Caco-2 (cell line): ENCODE results near the gene PCIF1. TPM values are rescaled to one million over a fixed set of nuclear protein-coding genes. Genes with fewer than 3 reads are reported as not detected.

Experiments used
- BruUV-seq: library from RNA; stranded (reverse); fragments of 400-500 nt; replicated peaks from 2 replicates; lab custom pipeline; 2021; lab: Mats Ljungman, UMichigan
- CTCF ChIA-PET: fragments of 300-600 bp; sonication (Branson Sonifier 250); formaldehyde crosslinking; loops from one replicate; lab custom pipeline; 2022; ENCODE audit warnings: antibody characterized with exemption; lab: Charles Lee
- POLR2A ChIA-PET: fragments of 300-600 bp; sonication (Branson Sonifier 250); formaldehyde crosslinking; loops from one replicate; lab custom pipeline; 2022; ENCODE audit warnings: antibody characterized with exemption; lab: Charles Lee
- DNase-seq, 2 experiments: peaks; one replicate each; pipeline versions ENCODE4 v3.0.0 to v3.0.0-alpha.2; 2020 to 2022
- H3K27me3 ChIP-seq: replicated peaks from 2 replicates; pipeline ENCODE4 v1.6.0; 2011; ENCODE audit warnings: low read length; ENCODE audit not compliant: control insufficient read depth, insufficient read depth
- H3K36me3 ChIP-seq: 2 replicates; pipeline ENCODE4 v1.5.1; 2011; ENCODE audit warnings: low read length; ENCODE audit not compliant: control insufficient read depth, insufficient read depth
- H3K4me1 ChIP-seq: fragments of 250-450 bp; sonication (Bioruptor Pico); 2 replicates; pipeline ENCODE4 v1.5.1; 2020; ENCODE audit warnings: mild to moderate bottlenecking
- H3K4me3 ChIP-seq: 2 replicates; pipeline ENCODE4 v1.5.1; 2011; ENCODE audit warnings: low read depth, mild to moderate bottlenecking, control low read depth, low read length
- H3K9me3 ChIP-seq: fragments of 250-450 bp; sonication (Bioruptor Pico); 2 replicates; pipeline ENCODE4 v1.5.1; 2020; ENCODE audit warnings: mild to moderate bottlenecking, moderate library complexity
- H3K27ac Mint-ChIP-seq: one replicate; pipeline ENCODE4 v1.8.0; 2022; ENCODE audit warnings: mixed read lengths; ENCODE audit not compliant: unreplicated experiment
- H3K27me3 Mint-ChIP-seq: one replicate; pipeline ENCODE4 v1.8.0; 2022; ENCODE audit warnings: mixed read lengths; ENCODE audit not compliant: insufficient read depth, unreplicated experiment
- H3K36me3 Mint-ChIP-seq: one replicate; pipeline ENCODE4 v1.8.0; 2022; ENCODE audit warnings: mild to moderate bottlenecking, mixed read lengths; ENCODE audit not compliant: insufficient read depth, unreplicated experiment
- H3K4me1 Mint-ChIP-seq: one replicate; pipeline ENCODE4 v1.8.0; 2022; ENCODE audit warnings: low read depth, mixed read lengths; ENCODE audit not compliant: unreplicated experiment
- H3K4me3 Mint-ChIP-seq: one replicate; pipeline ENCODE4 v1.8.0; 2022; ENCODE audit warnings: mild to moderate bottlenecking, moderate library complexity, mixed read lengths; ENCODE audit not compliant: unreplicated experiment
- H3K9me3 Mint-ChIP-seq: one replicate; pipeline ENCODE4 v1.8.0; 2022; ENCODE audit warnings: mixed read lengths; ENCODE audit not compliant: unreplicated experiment
- intact Hi-C: fragments of 100-400 bp; cut with micrococcal nuclease; formaldehyde crosslinking; loops from one replicate; pipeline ENCODE4 v1.10.0; 2022; ENCODE audit not compliant: unreplicated experiment
- total RNA-seq: library from RNA; stranded (reverse); gene quantifications from 2 replicates; pipeline ENCODE4 v1.2.3, GENCODE V29; 2022
- TF ChIP-seq, protein P1 (sequence below), 2 experiments: fragments of 200-600 bp in 1 of 2; IDR thresholded peaks; 1 replicate in 1 of 2; 2 replicates in 1 of 2; pipeline versions ENCODE4 v1.5.1 to v1.8.0; 2011 to 2022; ENCODE audit warnings: antibody characterized with exemption in 1 of 2, control low read depth in 1 of 2, inconsistent platforms in 1 of 2, low read depth in 1 of 2, low read length in 1 of 2, mild to moderate bottlenecking in 1 of 2, moderate library complexity in 1 of 2; ENCODE audit not compliant: insufficient read depth in 1 of 2, severe bottlenecking in 1 of 2, unreplicated experiment in 1 of 2

Gene PCIF1
- total RNA-seq, 1 experiment from 2014 or later, result 75.9 TPM

DNA sequence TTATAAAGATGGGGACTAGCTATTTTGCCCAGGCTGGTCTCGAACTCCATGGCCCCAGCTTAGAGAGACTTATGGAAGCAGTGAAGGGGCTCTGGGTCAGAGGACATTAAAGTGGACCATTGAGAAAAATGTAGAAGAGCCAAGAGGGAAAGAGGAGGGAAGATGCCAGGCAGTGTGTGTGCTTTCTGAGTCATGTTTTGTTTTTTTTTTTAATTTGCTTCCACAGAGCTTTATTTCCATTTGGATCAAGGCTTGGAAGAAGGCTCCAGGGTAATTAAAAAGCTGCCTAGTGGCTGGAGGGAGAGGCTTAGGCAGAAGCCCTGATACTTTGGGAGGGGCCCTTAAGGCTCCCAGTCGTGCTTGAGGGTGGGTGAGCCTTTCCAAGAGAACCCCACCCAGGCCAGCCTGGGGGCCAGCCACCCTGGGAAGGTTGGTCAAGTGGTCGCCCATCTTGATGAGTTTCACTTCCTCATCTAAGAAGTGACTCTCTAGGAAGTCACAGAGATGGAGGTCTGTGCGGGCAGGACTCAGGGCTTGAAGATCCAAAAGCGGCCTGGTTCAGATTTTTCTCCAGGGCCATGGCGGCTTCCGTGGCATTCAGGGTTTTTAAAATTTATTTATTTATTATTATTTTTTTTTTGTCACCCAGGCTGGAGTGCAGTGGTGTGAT, 40.5 kb downstream of the PCIF1 start:
- peaks cover 17% of the 10 kb centered on the region for H3K36me3 Mint-ChIP-seq
- no peak overlapping the region for H3K27ac Mint-ChIP-seq
- TF ChIP-seq, protein P1, sequence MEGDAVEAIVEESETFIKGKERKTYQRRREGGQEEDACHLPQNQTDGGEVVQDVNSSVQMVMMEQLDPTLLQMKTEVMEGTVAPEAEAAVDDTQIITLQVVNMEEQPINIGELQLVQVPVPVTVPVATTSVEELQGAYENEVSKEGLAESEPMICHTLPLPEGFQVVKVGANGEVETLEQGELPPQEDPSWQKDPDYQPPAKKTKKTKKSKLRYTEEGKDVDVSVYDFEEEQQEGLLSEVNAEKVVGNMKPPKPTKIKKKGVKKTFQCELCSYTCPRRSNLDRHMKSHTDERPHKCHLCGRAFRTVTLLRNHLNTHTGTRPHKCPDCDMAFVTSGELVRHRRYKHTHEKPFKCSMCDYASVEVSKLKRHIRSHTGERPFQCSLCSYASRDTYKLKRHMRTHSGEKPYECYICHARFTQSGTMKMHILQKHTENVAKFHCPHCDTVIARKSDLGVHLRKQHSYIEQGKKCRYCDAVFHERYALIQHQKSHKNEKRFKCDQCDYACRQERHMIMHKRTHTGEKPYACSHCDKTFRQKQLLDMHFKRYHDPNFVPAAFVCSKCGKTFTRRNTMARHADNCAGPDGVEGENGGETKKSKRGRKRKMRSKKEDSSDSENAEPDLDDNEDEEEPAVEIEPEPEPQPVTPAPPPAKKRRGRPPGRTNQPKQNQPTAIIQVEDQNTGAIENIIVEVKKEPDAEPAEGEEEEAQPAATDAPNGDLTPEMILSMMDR (IDR thresholded peaks at IDR 0.05; ENCODE audit: insufficient read depth in 1 of 2, low read depth in 1 of 2, low read length in 1 of 2, severe bottlenecking in 1 of 2, unreplicated experiment in 1 of 2), result no peak
- peaks cover 11% of the 10 kb centered on the region for H3K27me3 Mint-ChIP-seq
- Histone ChIP-seq H3K9me3 (no peaks in the 10 kb centered on the region), H3K4me1 (peaks cover 5% of the 10 kb centered on the region; the same call in 1 of the 2 replicates), H3K27me3 (no peaks in the 10 kb centered on the region), H3K4me3 (no peak overlapping the region), H3K36me3 (no peaks in the 10 kb centered on the region)
- peak in 1 of 2 experiments; percentile 34 for DNase-seq
- intact Hi-C loops, result loop anchor here (5.0 kb wide), 2 partner anchors 37 to 163 kb away; partner anchors contain the start of gene UBE2C
- POLR2A ChIA-PET, result interaction anchor here (0.6 kb wide), 1 partner anchor 40 kb away, joined by 3 read pairs; no protein-coding TSS in a partner anchor
- CTCF ChIA-PET, result interaction anchor here (0.6 to 1.7 kb wide), 2 partner anchors 12 to 48 kb away, joined by 3 to 10 read pairs; no protein-coding TSS in a partner anchor
- peaks cover 11% of the 10 kb centered on the region for H3K4me1 Mint-ChIP-seq
- no peaks in the 10 kb centered on the region for H3K9me3 Mint-ChIP-seq
- H3K4me3 Mint-ChIP-seq, result no peak overlapping the region
- BruUV-seq, result no TSS peak

GRCh38 chr20:45975686-45976085, 41.2 kb downstream of the PCIF1 start:
- TF ChIP-seq, protein P1 (IDR thresholded peaks at IDR 0.05; ENCODE audit: insufficient read depth in 1 of 2, low read depth in 1 of 2, low read length in 1 of 2, severe bottlenecking in 1 of 2, unreplicated experiment in 1 of 2), result no peak
- Mint-ChIP-seq H3K9me3 (no peaks in the 10 kb centered on the region), H3K27me3 (peaks cover 11% of the 10 kb centered on the region), H3K36me3 (peaks cover 17% of the 10 kb centered on the region), H3K4me1 (peaks cover 7% of the 10 kb centered on the region), H3K4me3 (no peak overlapping the region), H3K27ac (no peak overlapping the region)
- no peak for DNase-seq
- Histone ChIP-seq H3K9me3 (no peaks in the 10 kb centered on the region), H3K36me3 (no peaks in the 10 kb centered on the region), H3K4me1 (no peaks in the 10 kb centered on the region), H3K4me3 (no peak overlapping the region), H3K27me3 (no peaks in the 10 kb centered on the region)
- ChIA-PET POLR2A (interaction anchor here (0.6 kb wide), 1 partner anchor 794 kb away, joined by 5 read pairs; no protein-coding TSS in a partner anchor), CTCF (interaction anchor here (1.7 kb wide), 1 partner anchor 11 kb away, joined by 10 read pairs; no protein-coding TSS in a partner anchor)
- BruUV-seq, result no TSS peak
- intact Hi-C loops, result no loop called here

- Mint-ChIP-seq H3K27ac (no peak overlapping the region), H3K9me3 (no peaks in the 10 kb centered on the region), H3K4me3 (no peak overlapping the region), H3K27me3 (peaks cover 11% of the 10 kb centered on the region), H3K36me3 (peaks cover 17% of the 10 kb centered on the region), H3K4me1 (peaks cover 7% of the 10 kb centered on the region)
- no TSS peak for BruUV-seq
- H3K4me3 ChIP-seq, result no peak overlapping the region
- POLR2A ChIA-PET, result interaction anchor here (0.6 kb wide), 1 partner anchor 794 kb away, joined by 5 read pairs; no protein-coding TSS in a partner anchor
- H3K27me3 ChIP-seq, result no peaks in the 10 kb centered on the region
- intact Hi-C loops, result no loop called here
- TF ChIP-seq, protein P1 (IDR thresholded peaks at IDR 0.05; ENCODE audit: insufficient read depth in 1 of 2, low read depth in 1 of 2, low read length in 1 of 2, severe bottlenecking in 1 of 2, unreplicated experiment in 1 of 2), result no peak
- no peaks in the 10 kb centered on the region for H3K36me3 ChIP-seq
- H3K4me1 ChIP-seq, result no peaks in the 10 kb centered on the region
- peak in 1 of 2 experiments; percentile 33 for DNase-seq
- CTCF ChIA-PET, result interaction anchor here (1.7 kb wide), 1 partner anchor 11 kb away, joined by 10 read pairs; no protein-coding TSS in a partner anchor
- no peaks in the 10 kb centered on the region for H3K9me3 ChIP-seq
These were observed 41.6 kb downstream of the PCIF1 start for GRCh38 chr20:45976086-45976485.
